ENCODE data around the gene MRO. TPM values are rescaled to one million over a fixed set of nuclear protein-coding genes. Genes with fewer than 3 reads are reported as not detected.

Gene MRO
- total RNA-seq, 1 donor from 2014 or later, result not detected

DNA sequence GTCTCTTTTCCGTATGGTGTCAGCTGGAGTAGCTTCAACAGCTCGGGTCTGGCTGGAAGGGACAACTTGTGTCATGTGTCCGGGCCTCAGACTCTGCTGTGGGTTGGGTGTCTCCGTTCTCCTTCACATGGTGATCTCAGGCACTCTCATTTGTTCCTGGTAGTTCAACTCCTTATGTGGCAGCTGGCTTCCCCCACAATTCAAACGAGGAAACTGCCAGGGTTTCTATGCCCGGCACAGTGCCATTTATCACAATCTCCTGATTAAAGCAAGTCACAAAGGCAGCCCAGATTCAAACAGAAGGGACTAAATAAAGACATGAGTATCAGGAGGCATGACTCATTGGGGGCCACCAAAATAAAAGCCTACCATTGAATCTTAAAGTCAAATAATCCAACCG lies 22.7 kb downstream of the MRO start:
- TF ChIP-seq, protein P1, sequence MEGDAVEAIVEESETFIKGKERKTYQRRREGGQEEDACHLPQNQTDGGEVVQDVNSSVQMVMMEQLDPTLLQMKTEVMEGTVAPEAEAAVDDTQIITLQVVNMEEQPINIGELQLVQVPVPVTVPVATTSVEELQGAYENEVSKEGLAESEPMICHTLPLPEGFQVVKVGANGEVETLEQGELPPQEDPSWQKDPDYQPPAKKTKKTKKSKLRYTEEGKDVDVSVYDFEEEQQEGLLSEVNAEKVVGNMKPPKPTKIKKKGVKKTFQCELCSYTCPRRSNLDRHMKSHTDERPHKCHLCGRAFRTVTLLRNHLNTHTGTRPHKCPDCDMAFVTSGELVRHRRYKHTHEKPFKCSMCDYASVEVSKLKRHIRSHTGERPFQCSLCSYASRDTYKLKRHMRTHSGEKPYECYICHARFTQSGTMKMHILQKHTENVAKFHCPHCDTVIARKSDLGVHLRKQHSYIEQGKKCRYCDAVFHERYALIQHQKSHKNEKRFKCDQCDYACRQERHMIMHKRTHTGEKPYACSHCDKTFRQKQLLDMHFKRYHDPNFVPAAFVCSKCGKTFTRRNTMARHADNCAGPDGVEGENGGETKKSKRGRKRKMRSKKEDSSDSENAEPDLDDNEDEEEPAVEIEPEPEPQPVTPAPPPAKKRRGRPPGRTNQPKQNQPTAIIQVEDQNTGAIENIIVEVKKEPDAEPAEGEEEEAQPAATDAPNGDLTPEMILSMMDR (conservative IDR thresholded peaks at IDR 0.05; ENCODE audit: low read depth, low read length), result no peak
- no peak for DNase-seq (ENCODE audit: low read depth)
- no peak overlapping the region for H3K4me3 ChIP-seq (ENCODE audit: low read depth, low read length)

DNA sequence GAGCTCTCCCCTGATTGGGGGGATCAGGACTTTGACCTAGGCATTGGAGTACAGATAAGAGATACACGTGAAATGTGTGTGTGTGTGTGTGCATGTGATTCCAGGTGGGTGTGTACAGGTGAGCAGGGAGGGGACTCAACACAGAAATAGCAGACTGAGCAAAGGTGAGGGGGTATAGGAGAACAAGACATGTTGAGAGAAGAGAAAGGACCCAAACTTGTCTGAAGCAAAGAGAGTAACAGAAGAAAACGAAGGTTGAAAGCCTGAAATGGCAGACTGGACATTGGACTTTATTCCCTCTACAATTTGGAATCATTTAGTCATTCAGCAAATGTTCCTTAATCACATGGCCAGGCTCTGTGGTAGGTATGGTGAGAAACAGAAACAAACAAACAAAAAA lies 23.3 kb downstream of the MRO start:
- H3K4me3 ChIP-seq (ENCODE audit: low read depth, low read length), result no peak overlapping the region
- TF ChIP-seq, protein P1 (conservative IDR thresholded peaks at IDR 0.05; ENCODE audit: low read depth, low read length), result no peak
- no peak for DNase-seq (ENCODE audit: low read depth)

DNA sequence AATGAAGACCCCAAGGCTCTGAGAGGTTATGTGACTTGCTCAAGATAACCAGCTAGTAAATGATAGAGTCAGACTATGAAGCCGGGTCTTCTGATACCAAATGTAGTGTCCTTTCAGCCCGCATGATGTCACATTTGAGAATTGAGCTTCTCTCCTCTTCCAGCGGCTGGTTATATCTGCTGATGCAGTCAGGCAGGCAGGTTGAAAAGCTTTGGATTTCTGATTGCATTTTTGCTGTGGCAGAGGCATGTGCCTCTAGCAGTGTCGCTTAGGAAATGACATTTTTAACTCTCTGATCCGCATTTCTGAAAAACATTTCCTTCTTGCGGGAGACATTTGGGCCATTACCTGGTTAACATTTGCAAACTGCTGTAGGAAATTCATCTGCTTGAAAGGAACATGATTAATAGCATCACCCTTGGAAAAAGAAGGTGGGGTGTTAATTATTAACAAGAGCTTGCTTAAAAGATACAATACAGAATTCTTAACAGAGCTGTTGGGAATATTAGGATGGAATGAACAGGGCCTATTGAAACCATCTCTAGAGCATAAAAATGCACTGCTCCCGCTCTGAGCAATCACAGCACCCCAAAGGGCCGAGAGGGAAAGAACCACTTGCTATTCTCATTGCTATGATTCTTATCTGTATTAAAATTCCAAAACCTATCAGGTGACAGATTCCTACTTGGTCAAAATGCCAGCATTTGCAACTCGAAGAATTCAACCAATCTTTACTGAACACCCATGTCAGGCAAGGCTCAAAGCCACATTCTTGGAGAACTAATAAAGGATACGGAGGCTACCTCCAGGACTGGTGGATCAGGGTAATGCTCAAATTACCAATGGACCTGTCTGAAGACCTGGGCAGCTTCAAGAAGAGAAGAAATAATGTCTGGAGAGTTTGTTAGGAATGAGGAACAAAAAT lies 25.9 kb downstream of the MRO start:
- no peak overlapping the region for H3K4me3 ChIP-seq (ENCODE audit: low read depth, low read length)
- no peak for DNase-seq (ENCODE audit: low read depth)
- TF ChIP-seq, protein P1 (conservative IDR thresholded peaks at IDR 0.05; ENCODE audit: low read depth, low read length), result no peak

DNA sequence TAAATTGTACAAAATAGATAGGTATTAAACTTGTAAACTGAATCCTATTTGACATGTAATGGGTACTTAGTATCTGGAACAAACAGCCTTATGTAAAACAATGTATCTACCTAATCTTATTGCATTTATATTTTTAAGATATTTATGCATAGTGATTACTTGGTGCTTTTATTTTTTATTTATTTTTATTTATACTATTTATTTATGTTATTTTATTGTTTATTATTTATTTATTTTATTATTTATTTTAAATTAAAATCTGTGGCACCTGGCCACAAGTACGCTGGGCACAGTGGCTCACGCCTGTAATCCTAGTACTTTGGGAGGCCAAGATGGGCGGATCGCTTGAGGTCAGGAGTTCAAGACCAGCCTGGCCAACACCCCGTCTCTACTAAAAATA lies 26.9 kb downstream of the MRO start:
- no peak for DNase-seq (ENCODE audit: low read depth)
- TF ChIP-seq, protein P1 (conservative IDR thresholded peaks at IDR 0.05; ENCODE audit: low read depth, low read length), result no peak

DNA sequence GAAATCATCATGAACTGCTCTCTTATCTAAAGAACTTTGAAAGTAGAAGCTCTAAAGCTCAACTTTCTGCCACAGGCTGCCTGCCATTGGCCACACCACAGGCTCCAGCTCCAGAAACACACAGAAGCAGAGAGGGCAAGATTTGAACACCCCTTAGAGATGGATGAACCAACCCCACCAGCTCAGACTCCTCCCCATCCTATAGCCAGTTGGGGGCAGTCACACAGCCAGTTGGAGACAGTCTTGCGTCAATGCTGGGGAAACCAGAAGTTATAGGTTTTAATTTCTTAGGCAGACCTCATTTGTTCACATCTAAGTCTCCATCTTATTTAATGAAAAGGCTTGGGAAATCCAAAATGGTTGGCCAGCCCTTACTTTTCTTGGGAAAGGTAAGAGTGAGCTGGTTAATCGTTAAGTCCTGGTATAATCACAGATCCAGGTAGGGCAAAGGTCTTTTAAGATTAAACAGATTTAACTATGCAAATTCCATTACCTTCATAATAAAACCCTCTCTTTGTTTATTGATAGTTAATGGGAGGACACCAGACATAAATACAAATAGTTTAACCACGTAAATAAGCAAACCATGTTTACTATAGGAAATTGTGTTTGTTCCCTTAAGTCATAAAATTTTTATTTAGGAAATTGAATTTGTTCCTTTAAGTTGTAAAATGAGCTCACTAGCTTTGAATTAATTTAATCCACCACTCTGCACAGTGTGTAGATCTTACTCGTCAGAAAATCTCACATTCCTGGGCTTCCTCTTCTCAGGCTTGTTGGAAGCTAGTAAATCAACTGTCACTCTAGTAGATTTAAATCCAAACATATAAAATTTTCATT lies 28.0 kb downstream of the MRO start:
- TF ChIP-seq, protein P1 (conservative IDR thresholded peaks at IDR 0.05; ENCODE audit: low read depth, low read length), result peak; percentile 5
- DNase-seq (ENCODE audit: low read depth), result no peak
- H3K4me3 ChIP-seq (ENCODE audit: low read depth, low read length), result no peak overlapping the region

More for the DNA sequence above, 26.9 kb downstream of the MRO start:
- H3K4me3 ChIP-seq (ENCODE audit: low read depth, low read length), result no peak overlapping the region

DNA sequence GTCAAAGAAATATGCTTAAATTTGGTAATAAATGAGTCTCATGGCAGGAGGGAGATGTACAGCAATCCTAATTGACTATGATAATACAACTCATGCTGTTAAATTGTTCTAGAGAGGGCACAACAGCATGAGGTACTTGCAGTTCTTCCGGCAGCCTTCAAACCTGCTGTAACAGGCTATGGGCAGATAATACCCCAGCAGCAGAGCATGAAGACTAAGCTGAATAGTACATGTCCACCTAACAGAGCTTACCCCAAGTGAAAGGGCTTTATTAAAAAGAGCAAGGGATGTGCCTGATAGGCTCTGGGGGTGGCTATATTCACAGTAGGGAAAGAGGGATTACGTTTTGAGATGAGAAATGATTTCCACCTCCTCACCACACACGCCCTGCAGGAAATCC lies 28.9 kb downstream of the MRO start:
- TF ChIP-seq, protein P1 (conservative IDR thresholded peaks at IDR 0.05; ENCODE audit: low read depth, low read length), result no peak
- DNase-seq (ENCODE audit: low read depth), result no peak
- no peak overlapping the region for H3K4me3 ChIP-seq (ENCODE audit: low read depth, low read length)

Measured in epithelial cell of proximal tubule (primary cell).